Neuron (in vitro differentiated cells): ENCODE measurements around the gene XRCC3.

Experiments used
- H2AFZ ChIP-seq: one replicate; pipeline ENCODE4 v1.6.1; 2013; ENCODE audit warnings: low read depth, mild to moderate bottlenecking, inconsistent platforms, low read length, moderate library complexity
- H3K27me3 ChIP-seq: one replicate; pipeline ENCODE4 v1.6.1; 2013; ENCODE audit warnings: low read length; ENCODE audit not compliant: insufficient read depth
- H3K36me3 ChIP-seq: one replicate; pipeline ENCODE4 v1.6.1; 2013; ENCODE audit warnings: low read length; ENCODE audit not compliant: insufficient read depth
- H3K4me1 ChIP-seq: one replicate; pipeline ENCODE4 v1.6.1; 2013; ENCODE audit warnings: low read length; ENCODE audit not compliant: insufficient read depth
- H3K4me3 ChIP-seq: 2 replicates; pipeline ENCODE4 v1.5.1; 2013; ENCODE audit warnings: mild to moderate bottlenecking, low read length, moderate library complexity
- H3K9me3 ChIP-seq: one replicate; pipeline ENCODE4 v1.6.1; 2013; ENCODE audit warnings: low read length

Gene XRCC3

GRCh38 chr14:103704708-103705107 lies 10.5 kb downstream of the XRCC3 start:
- peaks cover 75% of the 10 kb centered on the region for H3K36me3 ChIP-seq
- H2AFZ ChIP-seq: no peak overlapping the region
- H3K27me3 ChIP-seq: no peaks in the 10 kb centered on the region
- H3K9me3 ChIP-seq: no peaks in the 10 kb centered on the region
- peaks cover 14% of the 10 kb centered on the region for H3K4me1 ChIP-seq
- H3K4me3 ChIP-seq: no peak overlapping the region

- Histone ChIP-seq H3K4me3 (no peak overlapping the region), H3K4me1 (peaks cover 14% of the 10 kb centered on the region), H3K27me3 (no peaks in the 10 kb centered on the region), H3K9me3 (no peaks in the 10 kb centered on the region), H2AFZ (no peak overlapping the region), H3K36me3 (peaks cover 78% of the 10 kb centered on the region)
These were observed 11.5 kb downstream of the XRCC3 start for GRCh38 chr14:103703433-103704385.

GRCh38 chr14:103702497-103703432 lies 12.5 kb downstream of the XRCC3 start:
- H3K4me3 ChIP-seq: no peak overlapping the region
- H3K9me3 ChIP-seq: no peaks in the 10 kb centered on the region
- H2AFZ ChIP-seq: no peak overlapping the region
- peaks cover 78% of the 10 kb centered on the region for H3K36me3 ChIP-seq
- H3K27me3 ChIP-seq: no peaks in the 10 kb centered on the region
- H3K4me1 ChIP-seq: peaks cover 14% of the 10 kb centered on the region

GRCh38 chr14:103702095-103702494 lies 13.2 kb downstream of the XRCC3 start:
- no peaks in the 10 kb centered on the region for H3K27me3 ChIP-seq
- peaks cover 14% of the 10 kb centered on the region for H3K4me1 ChIP-seq
- H3K36me3 ChIP-seq: peaks cover 79% of the 10 kb centered on the region
- H3K9me3 ChIP-seq: no peaks in the 10 kb centered on the region
- no peak overlapping the region for H3K4me3 ChIP-seq
- H2AFZ ChIP-seq: no peak overlapping the region

- Histone ChIP-seq H3K27me3 (no peaks in the 10 kb centered on the region), H3K4me3 (no peak overlapping the region), H2AFZ (no peak overlapping the region), H3K9me3 (no peaks in the 10 kb centered on the region), H3K36me3 (peaks cover 83% of the 10 kb centered on the region), H3K4me1 (peaks cover 14% of the 10 kb centered on the region)
These were observed 14.3 kb downstream of the XRCC3 start for GRCh38 chr14:103700753-103701490.

GRCh38 chr14:103699901-103700752 lies 15.1 kb downstream of the XRCC3 start:
- Histone ChIP-seq H3K27me3 (no peaks in the 10 kb centered on the region), H2AFZ (no peak overlapping the region), H3K36me3 (peaks cover 81% of the 10 kb centered on the region), H3K4me1 (peaks cover 14% of the 10 kb centered on the region), H3K4me3 (no peak overlapping the region), H3K9me3 (no peaks in the 10 kb centered on the region)

- Histone ChIP-seq H2AFZ (no peak overlapping the region), H3K4me1 (peaks cover 14% of the 10 kb centered on the region), H3K4me3 (no peak overlapping the region), H3K36me3 (peaks cover 82% of the 10 kb centered on the region), H3K27me3 (no peaks in the 10 kb centered on the region), H3K9me3 (no peaks in the 10 kb centered on the region)
These were observed 16.0 kb downstream of the XRCC3 start for GRCh38 chr14:103699261-103699661.

GRCh38 chr14:103698380-103699260 lies 16.6 kb downstream of the XRCC3 start:
- Histone ChIP-seq H3K27me3 (no peaks in the 10 kb centered on the region), H3K36me3 (peaks cover 88% of the 10 kb centered on the region), H3K4me3 (no peak overlapping the region), H2AFZ (no peak overlapping the region), H3K4me1 (peaks cover 9% of the 10 kb centered on the region), H3K9me3 (no peaks in the 10 kb centered on the region)

GRCh38 chr14:103697603-103698379 lies 17.5 kb downstream of the XRCC3 start:
- Histone ChIP-seq H3K4me3 (no peak overlapping the region), H3K36me3 (peaks cover 88% of the 10 kb centered on the region), H3K4me1 (peaks cover under 1% of the 10 kb centered on the region)

GRCh38 chr14:103697206-103697602 lies 18.0 kb downstream of the XRCC3 start:
- no peak overlapping the region for H3K4me3 ChIP-seq
- no peaks in the 10 kb centered on the region for H3K27me3 ChIP-seq
- H3K4me1 ChIP-seq: no peaks in the 10 kb centered on the region
- no peaks in the 10 kb centered on the region for H3K9me3 ChIP-seq
- H3K36me3 ChIP-seq: peaks cover 87% of the 10 kb centered on the region
- H2AFZ ChIP-seq: no peak overlapping the region

More at GRCh38 chr14:103697603-103698379, 17.5 kb downstream of the XRCC3 start:
- H2AFZ ChIP-seq: no peak overlapping the region
- H3K27me3 ChIP-seq: no peaks in the 10 kb centered on the region
- H3K9me3 ChIP-seq: no peaks in the 10 kb centered on the region
